HG03139 (cell line): ENCODE measurements around the gene ERBIN.
"Not testable (repeated sequence)": the region's sequence is repeated elsewhere in the genome, so short reads cannot be mapped to it uniquely, and the experiment has no call there.

ENCODE experiments used
- ATAC-seq: cut with Tn5 transposase; IDR thresholded peaks from one replicate; pipeline ENCODE4 v1.9.1; 2021; ENCODE audit not compliant: unreplicated experiment

Gene ERBIN

DNA sequence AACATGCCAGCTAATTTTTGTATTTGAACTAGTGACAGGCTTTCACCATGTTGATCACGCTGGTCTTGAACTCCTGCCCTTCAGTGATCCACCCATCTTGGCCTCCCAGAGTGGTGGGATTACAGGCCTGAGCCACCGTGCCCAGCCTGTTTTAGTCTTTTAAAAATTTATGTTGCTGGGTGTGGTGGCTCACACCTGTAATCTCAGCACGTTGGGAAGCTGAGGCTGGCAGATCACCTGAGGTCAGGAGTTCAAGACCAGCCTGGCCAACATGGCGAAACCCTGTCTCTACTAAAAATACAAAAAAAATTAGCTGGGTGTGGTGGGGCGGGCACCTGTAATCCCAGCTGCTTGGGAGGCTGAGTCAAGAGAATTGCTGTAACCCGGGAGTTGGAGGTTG lies 10.7 kb upstream of the ERBIN start:
- not testable (repeated sequence) for ATAC-seq

DNA sequence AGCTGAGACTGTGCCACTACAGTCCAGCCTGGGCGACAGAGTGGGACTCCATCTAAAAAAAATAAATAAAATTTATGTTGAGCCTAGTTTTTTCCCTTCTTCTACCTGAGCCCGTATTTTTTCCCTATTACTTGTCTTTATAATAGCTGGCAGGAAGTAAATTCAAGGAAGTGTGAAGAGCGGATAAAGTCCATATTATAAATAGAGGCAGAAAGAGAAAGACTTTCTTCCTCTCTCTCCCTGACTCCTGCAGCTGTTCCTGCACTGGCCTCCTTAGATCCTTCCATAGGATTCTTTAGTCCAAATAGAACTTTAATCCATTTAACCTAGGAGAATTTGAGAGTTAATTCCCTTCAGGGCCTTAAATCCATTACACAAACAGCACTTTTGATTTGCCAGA lies 10.3 kb upstream of the ERBIN start:
- no peak for ATAC-seq

DNA sequence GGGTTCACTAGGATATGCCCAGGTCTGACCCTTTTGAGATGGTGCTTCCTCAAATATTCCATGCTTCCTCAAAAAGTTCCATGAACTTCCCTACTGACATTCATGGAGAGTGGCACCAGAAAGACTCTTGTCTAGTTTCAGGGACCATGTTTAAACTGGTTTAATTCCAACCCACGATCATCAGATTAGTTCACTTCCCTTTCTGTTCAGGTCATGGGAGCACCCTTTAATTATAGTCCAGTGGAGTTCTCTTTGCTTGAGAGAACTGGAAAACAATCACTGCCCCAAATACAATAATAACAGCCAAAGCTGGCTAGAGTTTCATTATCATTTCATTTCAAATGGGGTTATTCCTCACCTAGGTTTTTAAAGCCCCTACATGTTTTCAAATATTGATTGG lies 9.7 kb upstream of the ERBIN start:
- no peak for ATAC-seq

DNA sequence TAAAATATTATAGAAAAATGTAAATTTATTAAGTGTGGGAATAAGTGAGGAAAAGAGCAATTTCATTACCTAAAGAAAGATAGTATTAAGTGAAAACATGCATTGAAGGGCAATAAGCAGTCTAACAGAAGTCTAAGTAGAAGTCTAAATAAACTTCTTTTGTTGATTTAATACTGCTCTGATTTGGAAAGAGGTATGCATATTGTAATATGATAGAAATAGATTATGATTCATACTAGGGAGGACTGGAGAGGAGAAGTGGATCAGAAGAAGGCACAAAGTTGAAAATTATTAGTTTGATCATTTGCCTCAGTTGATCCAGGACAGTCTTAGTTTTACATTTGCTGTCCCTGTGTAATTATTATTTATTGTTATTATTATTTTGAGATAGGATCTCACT lies 6.6 kb upstream of the ERBIN start:
- no peak for ATAC-seq

DNA sequence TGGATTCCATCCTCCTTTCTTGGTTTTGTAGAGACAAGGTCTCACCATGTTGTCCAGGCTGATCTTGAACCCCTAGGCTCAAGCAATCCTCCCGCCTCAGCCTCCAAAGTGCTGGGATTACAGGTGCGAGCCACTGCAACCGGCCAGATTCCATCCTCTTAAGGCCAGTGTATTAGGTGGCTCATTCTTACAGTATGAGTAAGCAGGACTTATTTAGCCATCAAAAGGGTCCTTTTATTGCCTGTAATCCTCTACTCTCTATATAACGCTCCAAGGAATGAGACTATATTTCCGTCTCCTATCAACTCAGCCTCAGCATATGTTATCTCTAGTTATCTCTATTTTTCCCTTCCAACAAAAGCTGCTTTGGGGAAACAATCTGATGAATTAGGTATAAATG lies 3.0 kb upstream of the ERBIN start:
- no peak for ATAC-seq

DNA sequence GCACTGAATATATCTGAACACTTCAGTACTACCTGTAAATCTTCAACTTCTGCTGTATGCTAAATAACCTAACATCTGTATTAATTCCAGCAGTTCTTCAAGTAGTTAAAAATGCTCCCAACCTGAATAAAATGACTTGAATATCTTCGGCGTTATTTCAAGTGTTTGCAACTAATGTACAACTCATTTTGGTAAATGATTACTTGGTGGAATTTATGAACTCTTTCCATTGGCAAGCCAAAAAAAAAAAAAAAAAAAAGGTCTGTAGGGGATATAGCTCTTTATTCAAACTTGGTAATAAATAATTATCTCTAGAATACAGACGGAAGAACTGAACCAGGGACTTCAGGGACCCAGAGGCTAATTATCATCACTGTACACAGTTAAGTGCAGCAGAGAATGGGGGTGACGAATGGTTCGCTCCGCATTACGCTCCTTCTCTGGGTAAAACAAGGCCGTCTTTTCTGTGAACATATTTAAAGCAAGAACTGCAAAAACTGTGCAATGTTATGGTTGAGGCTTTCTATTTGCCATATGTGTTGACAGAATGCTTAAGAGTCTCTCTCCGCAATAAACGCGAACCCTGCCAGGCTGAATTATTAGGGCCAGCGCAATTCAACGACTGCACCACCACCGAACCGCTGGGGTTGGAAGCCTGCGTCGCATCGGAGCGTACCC lies 1.9 kb upstream of the ERBIN start:
- no peak for ATAC-seq

DNA sequence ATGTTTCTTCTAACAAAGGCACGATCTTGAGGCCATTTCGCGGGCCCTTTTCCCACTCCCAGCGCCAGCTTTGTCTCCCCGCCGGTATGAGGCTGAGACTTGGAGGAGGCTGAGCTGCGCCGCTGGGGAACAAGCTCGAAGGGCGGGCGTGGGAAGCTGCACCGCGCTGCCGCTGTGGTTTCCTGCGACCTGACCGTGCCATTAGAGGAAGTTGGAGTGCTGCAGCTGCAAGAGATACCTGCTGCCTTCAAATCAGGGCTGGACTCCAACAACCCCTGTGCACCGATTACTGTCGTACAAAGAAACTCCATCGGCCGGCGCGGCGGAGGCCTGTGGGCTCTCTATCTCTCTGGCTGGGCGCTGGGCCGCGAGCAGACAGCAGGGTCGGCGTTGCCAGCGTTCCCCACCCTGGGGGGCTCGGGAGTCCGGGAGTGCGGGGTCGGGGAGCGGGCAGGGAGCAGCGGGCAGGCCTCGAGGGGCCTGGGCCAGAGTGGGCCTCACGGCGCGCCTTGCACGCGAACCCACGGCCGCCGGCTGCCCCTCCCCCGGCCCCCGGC lies 1.3 kb upstream of the ERBIN start:
- peak; percentile 51 for ATAC-seq

DNA sequence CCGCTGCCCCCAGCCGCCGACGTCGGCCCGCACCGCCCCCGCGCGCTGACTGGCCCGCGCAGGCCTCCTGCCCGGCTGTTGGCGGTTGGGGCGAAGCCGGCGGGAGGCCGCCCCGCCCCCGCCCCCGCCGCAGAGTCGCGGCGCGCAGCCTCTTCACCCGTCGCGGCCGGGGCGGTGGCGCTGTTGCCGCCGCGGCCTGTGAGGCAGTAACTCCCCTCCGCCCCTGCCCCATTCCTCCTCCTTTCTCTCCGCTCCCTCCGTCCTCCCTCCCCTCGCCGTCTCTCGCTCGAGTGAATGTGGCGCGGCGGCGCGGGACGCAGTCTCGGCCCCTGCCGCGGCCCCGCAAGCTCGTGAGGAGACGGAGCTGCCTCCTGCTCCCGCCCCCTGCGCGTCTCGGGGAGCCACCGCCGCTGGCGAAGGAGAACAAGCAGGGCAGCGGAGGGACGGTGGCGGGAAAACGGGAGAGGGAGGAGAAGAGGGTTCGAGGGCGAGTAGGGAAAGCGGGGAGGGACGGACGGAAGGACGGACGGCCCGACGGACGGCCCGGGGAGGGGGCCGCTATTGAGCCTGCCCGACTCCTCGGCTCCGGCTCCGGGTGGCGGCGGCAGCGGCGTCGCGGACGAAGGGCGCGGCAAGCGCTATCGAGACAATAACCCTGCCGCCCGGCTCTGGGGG lies 637 bp upstream of the ERBIN start:
- peak; percentile 55 for ATAC-seq

DNA sequence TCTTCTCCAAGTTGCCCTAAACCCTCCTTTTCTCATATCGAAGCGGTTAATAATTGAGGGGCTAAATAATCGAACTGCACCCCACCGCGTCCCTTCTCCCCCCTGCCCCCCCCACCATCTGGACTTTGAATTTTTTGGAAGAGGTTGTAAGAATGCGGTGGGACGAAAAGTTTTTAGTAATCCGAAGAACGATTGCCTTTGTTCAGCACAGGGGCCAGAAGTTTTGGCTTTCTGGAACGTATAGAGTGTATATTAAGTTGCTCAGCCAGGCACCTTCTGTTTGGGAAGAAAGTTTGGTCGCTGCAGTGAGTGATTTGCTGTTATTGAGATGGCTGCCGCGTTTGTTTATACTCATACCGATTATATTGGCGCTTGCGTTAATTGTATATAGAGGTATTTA lies 518 bp downstream of the ERBIN start:
- ATAC-seq = no peak

DNA sequence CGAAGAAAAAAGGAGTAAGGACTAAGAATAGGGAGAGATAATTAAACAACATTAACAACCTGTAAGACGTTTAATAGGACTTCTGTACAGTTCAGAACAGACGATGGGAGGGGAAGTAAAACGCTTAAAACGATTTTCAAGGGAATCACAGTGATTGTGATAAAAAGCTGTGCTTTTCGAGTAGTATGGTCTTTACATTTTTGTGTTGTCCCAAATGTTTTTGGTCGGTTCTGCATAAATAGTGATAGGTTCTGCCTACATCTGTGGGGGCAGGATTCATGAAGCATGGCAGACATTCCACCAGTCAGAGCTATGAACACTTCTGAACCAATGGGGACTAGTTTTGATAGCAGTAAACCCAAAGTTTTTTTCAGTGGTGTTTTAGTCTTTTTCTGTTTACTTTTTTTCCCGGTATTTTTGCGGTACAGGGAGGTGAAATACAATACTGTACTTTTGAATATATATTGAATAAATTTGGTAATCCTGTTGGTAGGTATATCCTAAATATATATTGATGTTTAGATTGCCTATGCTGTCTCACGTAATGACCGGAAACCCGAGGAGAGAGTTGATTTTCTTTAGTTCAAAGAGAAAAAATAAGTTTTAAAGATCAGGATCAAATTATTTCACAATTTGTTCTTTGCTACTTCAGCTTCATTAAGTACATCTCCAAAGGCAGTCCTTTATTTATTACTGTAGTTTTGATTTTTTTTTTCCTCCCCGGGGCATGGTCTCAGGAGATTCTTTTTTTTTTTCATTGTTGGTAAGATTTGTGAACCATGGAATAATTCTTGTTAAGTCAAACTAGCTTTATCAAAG lies 1.3 kb downstream of the ERBIN start:
- ATAC-seq = no peak

DNA sequence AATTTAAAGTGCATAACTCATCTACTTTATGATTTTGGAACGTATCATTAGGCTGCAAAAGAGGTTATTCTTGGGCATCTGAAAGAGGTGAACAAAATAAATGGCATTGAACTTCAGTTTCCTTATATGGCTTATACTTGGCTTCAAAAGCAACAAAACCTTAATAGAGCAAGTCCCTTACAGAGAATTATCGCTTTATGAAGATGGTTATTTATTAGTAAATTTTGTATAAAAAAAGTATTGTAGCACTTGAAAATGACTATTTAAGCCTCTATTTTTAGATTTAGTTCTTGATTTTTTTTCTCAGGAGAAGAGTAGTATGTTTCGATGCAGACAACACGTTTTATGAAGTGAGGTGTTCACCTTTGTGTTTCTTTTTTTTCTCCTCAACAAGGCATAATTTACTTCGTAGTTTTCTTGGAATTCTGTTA lies 2.0 kb downstream of the ERBIN start:
- ATAC-seq = no peak

DNA sequence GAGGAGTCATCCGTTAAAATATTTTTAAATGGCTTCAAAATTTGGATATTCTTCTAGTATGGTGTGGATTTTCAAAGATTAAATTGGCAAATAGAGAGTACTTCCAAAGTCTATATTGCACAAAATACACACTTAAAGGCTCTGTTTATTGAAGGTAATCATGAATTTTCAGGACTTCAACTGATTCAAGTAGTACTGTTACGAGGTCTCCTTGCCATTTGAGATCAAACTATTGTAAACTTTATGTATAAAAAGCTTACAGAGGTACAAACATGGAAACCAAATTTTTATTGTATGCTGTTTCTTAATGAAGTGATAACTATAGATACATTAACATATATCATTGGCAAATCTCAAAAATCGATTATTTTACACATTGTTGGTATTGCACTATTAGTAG lies 2.5 kb downstream of the ERBIN start:
- ATAC-seq = no peak

DNA sequence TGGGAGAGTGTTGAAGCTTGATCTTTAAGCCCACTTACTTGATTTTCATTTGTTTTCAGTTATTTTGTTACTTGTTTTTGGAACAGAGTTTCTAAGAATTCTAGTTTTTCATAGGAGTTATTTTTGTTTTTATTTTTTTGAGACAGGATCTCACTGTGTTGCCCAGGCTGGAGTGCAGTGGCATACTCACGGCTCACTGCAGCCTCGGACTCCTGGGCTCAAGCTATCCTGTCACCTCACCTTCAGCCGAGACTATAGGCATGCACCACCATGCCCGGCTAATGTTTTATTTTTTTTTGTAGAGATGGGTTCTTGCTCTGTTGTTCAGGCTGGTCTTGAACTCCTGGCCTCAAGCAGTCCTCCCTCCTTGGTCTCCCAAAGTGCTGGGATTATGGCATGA lies 6.3 kb downstream of the ERBIN start:
- ATAC-seq = no peak

DNA sequence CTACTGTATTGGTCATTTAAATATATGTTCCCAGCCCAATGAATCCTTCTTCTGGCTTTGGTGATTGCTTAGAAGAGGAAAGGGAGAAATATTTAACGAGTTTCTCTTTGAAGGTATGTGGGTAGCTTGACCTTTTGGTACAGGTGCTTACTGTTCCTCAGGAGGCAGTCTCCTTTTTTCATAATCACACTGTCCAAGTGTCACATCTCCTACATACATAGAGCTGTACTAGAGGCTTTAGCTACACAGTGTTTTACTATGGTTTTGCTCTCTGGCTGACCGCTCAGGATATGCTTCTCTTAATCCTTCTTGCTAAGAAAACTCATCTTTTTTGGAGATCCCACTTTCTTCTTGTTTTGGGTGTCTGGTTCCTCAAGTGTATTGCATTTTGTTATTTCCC lies 6.9 kb downstream of the ERBIN start:
- ATAC-seq = no peak

DNA sequence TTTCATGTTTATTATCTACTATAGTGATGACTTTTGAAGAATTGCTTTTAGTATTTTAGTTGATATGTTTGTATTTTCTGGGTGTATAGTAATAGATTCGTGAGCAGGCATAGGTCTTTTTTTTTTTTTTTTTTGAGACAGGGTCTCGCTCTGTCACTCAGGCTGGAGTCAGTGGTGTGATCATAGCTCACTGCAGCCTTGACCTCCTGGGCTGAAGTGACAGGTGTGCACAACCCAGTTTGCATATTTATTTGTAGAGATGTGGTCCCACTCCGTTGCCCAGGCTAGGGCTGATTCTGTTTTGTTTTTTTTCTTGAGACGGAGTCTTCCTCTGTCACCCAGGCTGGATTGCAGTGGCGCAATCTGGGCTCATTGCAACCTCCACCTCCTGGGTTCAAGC lies 11.9 kb downstream of the ERBIN start:
- no peak for ATAC-seq

DNA sequence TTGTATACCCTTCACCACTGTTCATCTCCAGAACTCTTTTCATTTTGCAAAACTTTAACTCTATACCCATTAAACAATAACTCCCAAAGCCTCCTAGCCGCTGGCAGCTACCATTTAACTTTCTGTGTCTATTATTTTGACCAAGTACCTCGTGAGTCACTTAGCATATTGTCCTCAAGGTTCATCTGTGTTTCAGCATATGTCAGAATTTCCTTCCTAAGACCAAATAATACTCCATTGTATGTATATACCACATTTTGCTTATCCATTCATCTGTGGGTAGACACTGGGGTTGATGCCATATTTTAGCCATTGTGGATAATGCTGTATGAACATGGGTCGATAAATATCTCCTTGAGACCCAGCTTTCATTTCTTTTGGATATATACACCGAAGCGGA lies 17.4 kb downstream of the ERBIN start:
- no peak for ATAC-seq

DNA sequence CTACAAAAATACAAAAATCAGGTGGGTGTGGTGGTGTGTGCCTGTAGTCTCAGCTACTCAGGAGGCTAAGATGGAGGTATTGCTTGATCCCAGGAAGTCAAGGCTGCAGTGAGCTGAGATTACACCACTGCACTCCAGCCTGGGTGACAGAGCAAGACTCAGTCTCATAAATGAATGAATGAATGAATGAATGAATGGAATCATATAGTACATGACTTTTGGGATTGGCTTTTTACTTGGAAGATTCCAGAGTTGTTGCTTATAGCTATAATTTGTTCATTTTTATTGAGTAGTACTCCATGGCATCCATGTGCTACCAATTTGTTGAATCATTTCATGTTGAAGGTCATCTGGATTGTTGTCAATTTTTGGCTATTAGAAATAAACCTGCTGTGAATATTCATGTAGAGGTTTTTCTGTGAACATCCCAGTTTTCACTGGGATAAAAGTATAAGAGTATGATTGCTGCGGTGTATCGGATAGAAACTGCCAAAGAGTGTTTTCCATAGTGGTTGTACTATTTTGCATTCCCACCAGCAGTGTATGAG lies 19.9 kb downstream of the ERBIN start:
- ATAC-seq = no peak

DNA sequence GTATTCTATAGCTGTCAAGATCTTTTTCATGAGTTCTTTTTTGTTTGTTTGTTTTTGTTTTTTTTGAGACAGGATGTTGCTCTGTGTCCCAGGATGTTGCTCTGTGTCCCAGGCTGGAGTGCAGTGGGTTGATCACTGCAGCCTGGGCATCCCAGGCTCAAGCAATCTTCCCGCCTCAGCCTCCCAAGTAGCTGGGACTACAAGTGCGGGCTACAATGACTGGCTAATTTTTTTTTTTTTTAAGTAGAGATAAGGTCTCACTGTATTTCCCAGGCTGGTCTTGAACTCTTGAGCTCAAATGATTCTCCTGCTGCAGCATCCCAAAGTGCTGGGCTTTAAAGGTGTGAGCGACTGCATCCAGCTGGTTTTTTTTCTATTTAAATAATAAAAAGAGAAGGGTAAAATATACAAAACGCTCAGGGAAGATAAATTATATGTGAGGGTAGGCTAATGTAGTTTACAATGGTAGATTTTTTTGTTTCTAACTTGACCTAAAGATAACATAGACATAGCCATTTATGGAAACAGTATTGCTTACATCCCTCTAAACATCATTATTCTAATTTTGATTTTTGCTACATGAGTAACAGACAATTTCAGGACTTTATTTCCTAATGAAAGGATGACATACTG lies 21.9 kb downstream of the ERBIN start:
- no peak for ATAC-seq

DNA sequence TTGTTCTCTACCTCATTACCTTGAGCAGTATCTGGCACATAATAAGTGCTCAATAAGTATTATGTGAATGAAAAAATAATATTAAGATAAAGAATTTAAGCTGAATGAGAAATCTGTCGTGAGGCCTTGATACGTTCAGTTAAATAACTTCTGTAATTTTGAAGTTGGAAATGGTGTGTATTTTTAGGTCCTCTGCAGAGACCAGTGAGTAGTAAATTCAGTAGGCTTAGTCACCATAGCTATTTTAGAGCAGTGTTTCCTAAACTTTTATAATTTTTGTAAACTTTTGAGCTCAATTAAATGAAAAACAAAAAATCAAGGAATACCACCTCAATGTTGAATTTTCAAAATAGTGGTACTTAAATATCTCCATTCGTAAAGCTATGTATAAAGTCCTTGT lies 25.0 kb downstream of the ERBIN start:
- no peak for ATAC-seq

DNA sequence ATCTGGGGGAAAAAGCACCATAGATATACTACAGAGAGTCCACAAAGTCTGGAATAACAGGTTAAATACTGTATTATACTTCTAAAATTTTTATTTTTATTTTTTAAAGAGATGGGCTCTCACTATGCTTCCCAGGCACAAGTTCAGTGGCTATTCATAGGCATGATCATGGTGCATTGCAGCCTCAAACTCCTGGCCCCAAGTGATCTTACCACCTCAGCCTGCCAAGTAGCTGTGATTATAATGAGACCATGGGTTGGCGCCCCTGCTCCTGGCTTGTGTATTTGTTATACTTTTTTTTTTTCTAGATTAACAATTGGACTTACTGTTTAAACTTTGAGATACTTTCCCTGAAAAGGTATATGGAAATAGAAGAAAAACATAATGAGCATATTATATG lies 25.9 kb downstream of the ERBIN start:
- ATAC-seq = no peak

DNA sequence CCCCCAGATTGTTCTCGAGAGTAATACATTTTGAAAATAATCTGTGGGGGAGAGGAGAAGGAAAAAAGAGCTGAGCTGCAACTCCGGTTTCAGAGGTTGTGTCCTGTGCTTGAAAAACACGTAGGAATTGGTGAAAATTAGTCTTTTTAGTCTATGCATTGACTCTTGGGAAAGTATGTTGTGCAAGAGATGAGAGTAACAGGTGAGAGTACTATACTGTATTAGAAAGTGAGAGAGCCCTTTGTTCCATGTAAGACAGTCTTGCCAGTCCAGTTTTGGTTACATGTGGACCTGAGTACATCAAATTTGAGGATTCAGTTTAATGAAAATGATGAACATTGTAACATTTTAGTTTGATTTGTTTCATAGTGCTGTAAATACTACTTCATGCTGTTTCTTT lies 27.8 kb downstream of the ERBIN start:
- ATAC-seq = no peak
